Activated T-cell treated with anti-CD3 and anti-CD28 coated beads, Interleukin-2, amount 50 U/mL, for 4 hours (primary cell): ENCODE data around the gene NPDC1. TPM values are rescaled to one million over a fixed set of nuclear protein-coding genes. Genes with fewer than 3 reads are reported as not detected.
A peak's percentile ranks its signal among the peaks of the same experiment; 100 is the strongest.

ENCODE experiments used
- ATAC-seq, 2 donors: fragments of 200-7000 bp; cut with Tn5 transposase; one replicate each; pipeline ENCODE4 v1.10.0; 2021
- DNase-seq: peaks from one replicate; pipeline ENCODE4 v3.0.0-alpha.2; 2020
- H3K27me3 Mint-ChIP-seq: one replicate; pipeline ENCODE4 v1.8.0; 2021; ENCODE audit warnings: low read depth, mixed read lengths
- H3K36me3 Mint-ChIP-seq: one replicate; pipeline ENCODE4 v1.8.0; 2022; ENCODE audit warnings: mixed read lengths; ENCODE audit not compliant: insufficient read depth
- H3K4me1 Mint-ChIP-seq: one replicate; pipeline ENCODE4 v1.8.0; 2021; ENCODE audit warnings: low read depth, mixed read lengths
- H3K4me3 Mint-ChIP-seq: one replicate; pipeline ENCODE4 v1.8.0; 2021; ENCODE audit warnings: mild to moderate bottlenecking, moderate library complexity, mixed read lengths
- H3K9me3 Mint-ChIP-seq: one replicate; pipeline ENCODE4 v1.8.0; 2021; ENCODE audit warnings: mixed read lengths
- total RNA-seq, 3 donors: library from RNA; stranded (reverse); gene quantifications; one replicate each; pipeline ENCODE4 v1.2.1, GENCODE V29; 2021

Gene NPDC1
- total RNA-seq, 3 donors from 2014 or later, result 15.1 to 33.0 (median 23.2) TPM

- Mint-ChIP-seq H3K4me3 (no peak overlapping the region), H3K27me3 (peaks cover 17% of the 10 kb centered on the region), H3K9me3 (no peaks in the 10 kb centered on the region), H3K36me3 (no peaks in the 10 kb centered on the region), H3K4me1 (no peaks in the 10 kb centered on the region)
- ATAC-seq, result no peak
- DNase-seq, result no peak
Measured at GRCh38 chr9:137054932-137055384, 9.0 kb upstream of the NPDC1 start.

- DNase-seq, result peak; percentile 47
- no peak within 1 kb of the TSS for H3K4me3 Mint-ChIP-seq
- peaks cover 24% of the 10 kb centered on the region for H3K27me3 Mint-ChIP-seq
- peak; percentile 47 to 69 for ATAC-seq
- H3K36me3 Mint-ChIP-seq, result no peaks in the 10 kb centered on the region
- no peaks in the 10 kb centered on the region for H3K4me1 Mint-ChIP-seq
- H3K9me3 Mint-ChIP-seq, result no peaks in the 10 kb centered on the region
Measured at GRCh38 chr9:137053944-137054931, 8.3 kb upstream of the NPDC1 start, which contains the start of gene ENTPD2. Gene ENTPD2 (minus strand): TSS chr9:137054061. CDS start chr9:137053997, 64 bp downstream.

GRCh38 chr9:137052998-137053943, 7.3 kb upstream of the NPDC1 start:
- peaks cover 24% of the 10 kb centered on the region for H3K27me3 Mint-ChIP-seq
- ATAC-seq (peak; percentile 41 to 49), DNase-seq (no peak)
- no peaks in the 10 kb centered on the region for H3K9me3 Mint-ChIP-seq
- no peaks in the 10 kb centered on the region for H3K36me3 Mint-ChIP-seq
- H3K4me3 Mint-ChIP-seq, result no peak overlapping the region
- H3K4me1 Mint-ChIP-seq, result no peaks in the 10 kb centered on the region

- no peaks in the 10 kb centered on the region for H3K4me1 Mint-ChIP-seq
- ATAC-seq (no peak), DNase-seq (no peak)
- no peak overlapping the region for H3K4me3 Mint-ChIP-seq
- H3K36me3 Mint-ChIP-seq, result no peaks in the 10 kb centered on the region
- H3K27me3 Mint-ChIP-seq, result peaks cover 33% of the 10 kb centered on the region
- H3K9me3 Mint-ChIP-seq, result no peaks in the 10 kb centered on the region
Measured at GRCh38 chr9:137052293-137052692, 6.3 kb upstream of the NPDC1 start.

DNA sequence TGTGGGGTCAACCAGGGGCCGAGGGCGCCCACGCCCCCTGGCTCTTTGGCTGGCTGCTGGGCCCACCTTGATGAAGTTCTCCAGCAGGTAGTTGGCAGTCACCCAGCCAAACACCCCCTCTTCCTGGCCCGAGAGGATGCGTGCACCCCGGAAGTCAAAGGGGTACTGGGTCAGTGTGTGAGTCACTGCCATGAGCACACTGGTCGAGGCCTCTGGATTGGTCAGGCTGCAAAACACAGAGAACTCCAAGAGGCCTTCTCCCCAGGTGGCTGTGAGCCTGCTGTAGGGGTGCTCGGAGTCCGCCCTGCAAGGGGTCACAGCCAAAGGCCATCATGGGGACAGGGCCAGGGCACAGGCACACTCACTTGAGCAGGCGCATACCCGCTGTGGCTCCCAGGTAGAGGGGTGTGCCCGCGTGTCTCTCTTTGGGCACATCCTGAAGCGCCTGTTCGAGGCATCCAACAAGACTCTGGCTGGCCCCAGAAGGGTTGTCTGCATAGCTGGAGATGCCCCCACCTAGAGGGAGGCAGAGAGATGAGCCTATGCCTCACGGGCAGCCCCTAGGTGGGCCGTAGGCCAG, 5.3 kb upstream of the NPDC1 start:
- Mint-ChIP-seq H3K36me3 (no peaks in the 10 kb centered on the region), H3K4me3 (no peak overlapping the region)

DNA sequence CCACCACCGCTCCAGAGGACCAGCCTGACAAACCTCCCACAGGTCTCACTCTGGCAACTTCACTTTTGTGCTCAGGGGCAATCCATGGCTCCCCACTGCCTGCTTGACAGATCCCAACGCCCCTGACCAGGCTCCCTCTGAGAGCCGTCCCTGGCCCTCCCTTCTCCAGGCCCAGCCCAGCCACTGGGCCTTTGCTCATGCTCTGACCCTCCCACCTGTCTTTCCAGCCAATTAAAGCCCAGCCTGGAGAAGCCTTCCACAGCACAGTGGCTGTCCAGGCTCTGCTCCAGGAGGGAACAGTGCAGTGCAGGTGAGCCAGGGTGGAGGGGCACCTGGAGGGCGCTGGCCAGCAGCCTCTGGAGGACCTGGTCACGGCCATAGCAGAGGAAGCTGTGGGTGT, 4.6 kb upstream of the NPDC1 start:
- Mint-ChIP-seq H3K36me3 (no peaks in the 10 kb centered on the region), H3K4me1 (peaks cover 4% of the 10 kb centered on the region), H3K4me3 (no peak overlapping the region), H3K27me3 (peaks cover 43% of the 10 kb centered on the region), H3K9me3 (no peaks in the 10 kb centered on the region)
- no peak for DNase-seq
- ATAC-seq, result no peak

More for the DNA sequence above, 5.3 kb upstream of the NPDC1 start:
- H3K27me3 Mint-ChIP-seq, result peaks cover 43% of the 10 kb centered on the region
- DNase-seq (no peak), ATAC-seq (no peak)
- H3K4me1 Mint-ChIP-seq, result peaks cover 4% of the 10 kb centered on the region
- no peaks in the 10 kb centered on the region for H3K9me3 Mint-ChIP-seq

DNA sequence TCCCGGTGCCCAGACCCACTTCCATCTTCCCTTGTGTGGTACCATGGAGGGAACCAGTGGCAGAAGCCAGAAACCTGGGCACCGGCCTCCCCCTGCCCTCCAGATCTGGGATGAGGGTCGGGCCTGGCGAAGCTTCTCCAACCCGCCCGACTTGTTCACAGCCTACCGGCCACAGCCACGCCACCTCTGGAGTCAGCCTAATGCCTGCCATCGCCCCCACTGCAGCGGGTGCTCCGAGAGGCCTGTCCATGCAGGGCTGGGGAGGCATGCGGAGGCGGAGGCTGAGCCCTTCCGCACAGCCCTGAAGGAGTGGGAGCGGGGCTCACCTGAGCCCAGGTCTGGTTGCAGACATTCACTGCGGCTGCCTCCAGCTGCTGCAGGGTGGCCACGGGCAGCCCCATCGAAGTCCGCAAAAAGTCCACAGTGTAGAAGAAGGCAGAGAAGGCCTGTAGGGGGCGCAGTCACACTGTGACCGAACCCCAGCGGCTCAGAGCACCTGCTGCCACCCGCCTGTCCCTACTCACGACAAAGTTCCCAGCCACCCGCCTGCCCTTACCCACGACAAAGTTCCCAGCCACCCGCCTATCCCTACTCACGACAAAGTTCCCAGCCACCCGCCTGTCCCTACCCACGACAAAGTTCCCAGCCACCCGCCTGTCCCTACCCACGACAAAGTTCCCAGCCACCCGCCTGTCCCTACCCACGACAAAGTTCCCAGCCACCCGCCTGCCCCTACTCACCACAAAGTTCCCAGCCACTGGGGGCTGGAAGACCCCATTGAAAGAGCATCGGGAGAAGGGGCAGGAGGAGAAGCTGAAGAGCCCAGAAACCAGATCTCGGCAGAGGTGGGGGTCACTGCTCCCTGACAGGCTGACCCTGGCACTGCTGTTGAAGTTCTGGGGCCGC, 3.8 kb upstream of the NPDC1 start:
- peaks cover 47% of the 10 kb centered on the region for H3K27me3 Mint-ChIP-seq
- peaks cover 9% of the 10 kb centered on the region for H3K4me1 Mint-ChIP-seq
- no peaks in the 10 kb centered on the region for H3K36me3 Mint-ChIP-seq
- peak in 1 of 2 donors; percentile 32 for ATAC-seq
- no peaks in the 10 kb centered on the region for H3K9me3 Mint-ChIP-seq
- H3K4me3 Mint-ChIP-seq, result no peak overlapping the region
- DNase-seq, result peak; percentile 49

DNA sequence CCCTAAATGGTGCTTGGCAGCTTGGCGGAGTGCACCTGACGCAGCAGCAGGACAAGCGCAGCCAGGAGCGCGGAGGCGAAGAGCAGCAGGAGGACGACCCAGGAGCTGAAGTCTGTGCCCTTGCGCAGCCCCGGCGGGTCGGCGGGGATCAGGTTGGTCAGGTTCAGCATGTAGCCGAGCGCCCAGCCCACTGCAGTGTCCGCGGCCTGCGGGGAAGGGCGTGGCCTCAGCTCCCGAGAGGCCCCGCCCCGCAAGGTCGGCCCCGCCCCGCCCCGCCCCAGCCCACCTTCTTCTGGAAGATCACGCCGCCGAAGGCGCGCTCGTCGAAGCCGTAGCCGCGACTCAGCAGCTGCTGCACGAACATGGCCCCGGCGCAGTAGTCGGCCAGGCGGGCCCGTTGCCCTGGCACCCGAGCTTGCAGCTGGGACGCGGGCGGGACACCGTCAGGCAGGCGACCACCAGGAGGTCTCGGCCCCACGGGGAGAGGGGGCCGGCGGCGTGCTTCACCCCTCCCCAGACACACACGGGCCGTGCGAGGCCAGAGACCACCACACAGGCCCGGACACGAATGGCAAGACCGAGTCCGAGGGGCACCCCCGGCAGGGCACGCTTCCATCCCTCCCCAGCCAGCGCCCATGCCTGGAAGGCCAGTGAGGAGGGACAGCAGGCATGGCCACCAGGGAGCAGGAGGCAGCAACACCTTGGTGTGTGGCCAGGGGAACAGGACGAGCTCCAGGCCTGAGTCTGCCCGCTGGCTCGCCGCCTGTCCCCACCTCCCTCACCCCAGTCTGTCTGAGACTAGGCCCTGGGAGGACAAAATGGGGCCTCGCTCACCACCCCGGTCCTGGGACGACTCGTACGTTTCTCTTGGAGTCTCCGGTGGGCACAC, 2.9 kb upstream of the NPDC1 start:
- Mint-ChIP-seq H3K4me3 (no peak overlapping the region), H3K4me1 (peaks cover 14% of the 10 kb centered on the region), H3K9me3 (no peaks in the 10 kb centered on the region), H3K36me3 (no peaks in the 10 kb centered on the region), H3K27me3 (peaks cover 53% of the 10 kb centered on the region)
- DNase-seq, result no peak
- ATAC-seq, result no peak

- Mint-ChIP-seq H3K27me3 (peaks cover 49% of the 10 kb centered on the region), H3K36me3 (no peaks in the 10 kb centered on the region), H3K4me3 (peak overlapping the region; percentile 63), H3K4me1 (peaks cover 16% of the 10 kb centered on the region), H3K9me3 (no peaks in the 10 kb centered on the region)
- DNase-seq (no peak), ATAC-seq (peak; percentile 29 to 37)
Measured at GRCh38 chr9:137045294-137046087, 486 bp downstream of the NPDC1 start.

DNA sequence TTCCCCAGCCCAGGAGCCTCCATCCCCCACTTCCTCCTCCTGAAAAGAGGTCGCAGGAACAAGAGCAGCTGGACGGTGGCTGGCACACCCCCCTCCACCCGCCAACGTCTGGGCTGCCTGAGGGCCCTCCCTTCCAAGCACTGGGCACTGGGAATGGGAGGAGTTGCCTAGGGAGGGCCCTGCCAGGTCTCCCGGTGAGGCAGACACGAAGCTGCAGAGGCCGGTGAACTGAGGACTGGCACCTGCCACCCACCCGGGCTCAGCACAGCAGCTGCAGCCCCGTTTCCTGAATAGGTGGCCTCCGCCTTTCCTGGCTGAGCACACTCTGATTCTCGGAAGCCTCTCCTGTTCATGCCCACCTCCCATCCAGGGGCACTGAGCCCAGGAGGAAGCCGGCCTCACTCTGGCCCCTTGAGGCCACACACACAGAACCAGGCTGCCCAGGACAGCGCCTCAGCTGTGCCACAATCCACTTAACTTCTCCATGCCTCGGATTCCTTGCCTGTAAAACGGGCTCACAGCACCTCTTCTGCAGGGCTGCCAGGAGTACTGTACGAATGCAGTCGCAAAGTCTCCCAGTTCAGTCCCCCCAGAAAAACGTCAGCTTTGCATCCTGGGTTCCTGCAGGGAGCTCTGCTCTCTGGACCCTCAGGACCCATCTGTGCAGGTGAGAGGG, 1.3 kb downstream of the NPDC1 start:
- no peaks in the 10 kb centered on the region for H3K36me3 Mint-ChIP-seq
- ATAC-seq (no peak), DNase-seq (no peak)
- H3K4me3 Mint-ChIP-seq, result peak overlapping the region; percentile 63
- peaks cover 16% of the 10 kb centered on the region for H3K4me1 Mint-ChIP-seq
- peaks cover 42% of the 10 kb centered on the region for H3K27me3 Mint-ChIP-seq
- H3K9me3 Mint-ChIP-seq, result no peaks in the 10 kb centered on the region

DNA sequence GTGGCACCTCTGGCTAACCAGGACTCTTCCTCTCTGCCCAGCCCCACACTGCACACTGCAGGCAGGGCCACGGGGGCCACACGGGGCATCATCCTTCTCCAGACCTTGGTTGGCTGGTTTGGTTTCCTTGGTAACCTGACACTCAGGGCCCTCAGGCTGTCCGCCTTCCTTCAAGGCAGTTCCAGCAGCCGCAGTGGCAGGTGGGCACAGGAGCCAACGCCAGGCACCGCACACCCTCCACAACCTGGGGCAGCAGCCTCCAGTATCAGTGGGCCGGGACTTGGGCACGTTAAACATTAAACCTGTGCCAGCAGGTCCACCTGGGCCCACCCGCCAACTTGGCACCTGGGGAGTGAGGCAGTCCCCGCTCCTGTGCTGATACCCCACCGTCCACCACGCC, 1.9 kb downstream of the NPDC1 start:
- H3K36me3 Mint-ChIP-seq, result no peaks in the 10 kb centered on the region
- peaks cover 38% of the 10 kb centered on the region for H3K27me3 Mint-ChIP-seq
- DNase-seq, result no peak
- H3K9me3 Mint-ChIP-seq, result no peaks in the 10 kb centered on the region
- peaks cover 16% of the 10 kb centered on the region for H3K4me1 Mint-ChIP-seq
- ATAC-seq, result no peak
- no peak overlapping the region for H3K4me3 Mint-ChIP-seq
